ENCODE data around the gene MAGEB1.

Gene MAGEB1

DNA sequence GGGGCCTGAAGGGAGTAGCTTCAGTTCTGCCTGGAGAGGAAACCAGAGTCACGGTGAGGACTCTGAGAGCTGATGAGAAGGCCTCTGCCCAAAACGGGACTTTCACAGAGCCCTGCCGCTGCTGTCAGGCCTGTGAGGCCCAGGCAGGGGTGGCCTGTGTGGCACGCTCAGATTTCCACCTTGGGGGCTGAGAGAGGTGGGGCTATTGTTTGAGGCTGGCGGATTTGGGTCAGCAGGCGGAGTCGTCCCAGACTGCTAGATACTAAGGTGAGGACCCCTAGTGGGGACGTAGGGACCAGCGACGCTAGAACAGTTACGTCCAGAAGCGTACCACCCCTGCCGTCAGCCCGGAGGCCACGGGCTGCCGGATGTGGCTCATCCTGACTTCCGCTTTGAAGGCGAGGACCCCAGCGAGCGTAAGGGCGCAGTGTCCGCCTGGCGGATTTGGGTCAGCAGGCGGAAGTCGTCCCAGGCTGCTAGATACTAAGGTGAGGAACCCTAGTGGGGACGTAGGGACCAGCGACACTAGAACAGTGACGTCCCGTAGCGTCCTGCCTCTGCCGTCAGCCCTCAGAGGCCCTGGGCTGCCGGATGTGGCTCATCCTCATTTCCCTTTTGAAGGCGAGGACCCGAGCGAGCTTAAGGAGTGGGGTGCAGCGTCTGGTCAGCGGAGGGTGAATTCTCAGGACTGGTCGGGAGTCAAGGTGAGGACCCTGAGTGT, at the start of gene MAGEB1:
Gene MAGEB1 (plus strand): TSS at position 378 of the 721 bp plus-strand sequence. CDS start 3,348 bp downstream, outside the sequence.
- no peak within 1 kb of the TSS for H3K4me3 ChIP-seq (ENCODE audit: low read depth, low read length)
- no peak within 1 kb of the TSS for H3K9ac ChIP-seq
- no peak within 1 kb of the TSS for H3K27ac ChIP-seq
- H3K79me2 ChIP-seq, result no peaks in the 10 kb centered on the region
- H3K4me2 ChIP-seq (ENCODE audit: low read length), result no peak within 1 kb of the TSS
- H2AFZ ChIP-seq, result no peak within 1 kb of the TSS
- no peaks in the 10 kb centered on the region for H3K9me3 ChIP-seq (ENCODE audit: control insufficient read depth, low read length)
- H3K27me3 ChIP-seq (ENCODE audit: control insufficient read depth, insufficient read depth, low read length), result no peaks in the 10 kb centered on the region
- no peaks in the 10 kb centered on the region for H3K4me1 ChIP-seq
- no peaks in the 10 kb centered on the region for H3K36me3 ChIP-seq (ENCODE audit: control insufficient read depth, insufficient read depth, low read length)
- no peak for TF ChIP-seq CTCF (IDR thresholded peaks at IDR 0.05)

- Histone ChIP-seq H3K4me2 (ENCODE audit: low read length) (no peak overlapping the region), H3K9me3 (ENCODE audit: control insufficient read depth, low read length) (no peaks in the 10 kb centered on the region), H3K79me2 (no peaks in the 10 kb centered on the region), H3K27me3 (ENCODE audit: control insufficient read depth, insufficient read depth, low read length) (no peaks in the 10 kb centered on the region), H3K27ac (no peak overlapping the region), H3K4me1 (no peaks in the 10 kb centered on the region), H3K9ac (no peak overlapping the region), H3K4me3 (ENCODE audit: low read depth, low read length) (no peak overlapping the region), H3K36me3 (ENCODE audit: control insufficient read depth, insufficient read depth, low read length) (no peaks in the 10 kb centered on the region), H2AFZ (no peak overlapping the region)
- TF ChIP-seq CTCF (IDR thresholded peaks at IDR 0.05), result no peak
These were observed 34.8 kb upstream of the MAGEB1 start for GRCh38 chrX:30212172-30212571.

DNA sequence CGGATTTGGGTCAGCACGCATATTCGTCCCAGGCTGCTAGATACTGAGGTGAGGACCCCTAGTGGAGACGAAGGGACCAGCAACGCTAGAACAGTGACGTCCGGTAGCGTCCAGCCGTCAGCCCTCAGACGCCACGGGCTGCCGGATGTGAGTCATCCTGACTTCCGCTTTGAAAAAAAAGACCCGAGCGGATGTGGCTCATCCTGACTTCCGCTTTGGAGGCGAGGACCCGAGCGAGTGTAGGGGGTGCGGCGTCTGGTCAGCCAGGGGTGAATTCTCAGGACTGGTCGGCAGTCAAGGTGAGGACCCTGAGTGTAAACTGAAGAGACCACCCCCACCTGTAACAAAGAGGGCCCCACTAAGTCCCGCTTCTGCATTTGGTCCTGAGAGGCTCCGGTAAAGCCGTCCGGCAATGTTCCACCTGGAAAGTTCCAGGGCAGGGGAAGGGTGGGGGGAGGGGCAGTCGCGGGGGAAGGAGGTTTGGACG, 31.5 kb upstream of the MAGEB1 start, which contains the start of gene MAGEB2:
Gene MAGEB2 (plus strand): TSS at position 207 of the 487 bp plus-strand sequence. CDS start 3,018 bp downstream, outside the sequence.
- no peak for TF ChIP-seq CTCF (IDR thresholded peaks at IDR 0.05)
- Histone ChIP-seq H3K79me2 (no peaks in the 10 kb centered on the region), H3K4me3 (ENCODE audit: low read depth, low read length) (no peak within 1 kb of the TSS), H3K9me3 (ENCODE audit: control insufficient read depth, low read length) (no peaks in the 10 kb centered on the region), H2AFZ (no peak within 1 kb of the TSS), H3K9ac (no peak within 1 kb of the TSS), H3K4me2 (ENCODE audit: low read length) (no peak within 1 kb of the TSS), H3K36me3 (ENCODE audit: control insufficient read depth, insufficient read depth, low read length) (no peaks in the 10 kb centered on the region), H3K27ac (no peak within 1 kb of the TSS), H3K4me1 (no peaks in the 10 kb centered on the region), H3K27me3 (ENCODE audit: control insufficient read depth, insufficient read depth, low read length) (no peaks in the 10 kb centered on the region)

- H3K79me2 ChIP-seq, result no peaks in the 10 kb centered on the region
- no peak overlapping the region for H3K4me3 ChIP-seq (ENCODE audit: low read depth, low read length)
- no peaks in the 10 kb centered on the region for H3K27me3 ChIP-seq (ENCODE audit: control insufficient read depth, insufficient read depth, low read length)
- H3K27ac ChIP-seq, result no peak overlapping the region
- no peaks in the 10 kb centered on the region for H3K9me3 ChIP-seq (ENCODE audit: control insufficient read depth, low read length)
- TF ChIP-seq CTCF (IDR thresholded peaks at IDR 0.05), result no peak
- H3K9ac ChIP-seq, result no peak overlapping the region
- no peaks in the 10 kb centered on the region for H3K36me3 ChIP-seq (ENCODE audit: control insufficient read depth, insufficient read depth, low read length)
- H3K4me2 ChIP-seq (ENCODE audit: low read length), result no peak overlapping the region
- H2AFZ ChIP-seq, result no peak overlapping the region
- no peaks in the 10 kb centered on the region for H3K4me1 ChIP-seq
These were observed 29.5 kb upstream of the MAGEB1 start for GRCh38 chrX:30217465-30217864.

GRCh38 chrX:30219372-30219771, 27.6 kb upstream of the MAGEB1 start:
- no peaks in the 10 kb centered on the region for H3K36me3 ChIP-seq (ENCODE audit: control insufficient read depth, insufficient read depth, low read length)
- H3K4me3 ChIP-seq (ENCODE audit: low read depth, low read length), result no peak overlapping the region
- H3K9me3 ChIP-seq (ENCODE audit: control insufficient read depth, low read length), result no peaks in the 10 kb centered on the region
- no peak for TF ChIP-seq CTCF (IDR thresholded peaks at IDR 0.05)
- no peaks in the 10 kb centered on the region for H3K4me1 ChIP-seq
- H2AFZ ChIP-seq, result no peak overlapping the region
- no peaks in the 10 kb centered on the region for H3K27me3 ChIP-seq (ENCODE audit: control insufficient read depth, insufficient read depth, low read length)
- no peaks in the 10 kb centered on the region for H3K79me2 ChIP-seq
- no peak overlapping the region for H3K4me2 ChIP-seq (ENCODE audit: low read length)
- H3K27ac ChIP-seq, result no peak overlapping the region
- no peak overlapping the region for H3K9ac ChIP-seq

Data from parathyroid adenoma (tissue), 2 donors.